HepG2 (cell line): ENCODE data around the gene LYSMD1. TPM values are rescaled to one million over a fixed set of nuclear protein-coding genes. Genes with fewer than 3 reads are reported as not detected.

ENCODE experiments used
- ATAC-seq: fragments of 200-7000 bp; cut with Tn5 transposase; 3 replicates; pipeline ENCODE4 v1.9.1; 2020; ENCODE audit warnings: mild to moderate bottlenecking, moderate library complexity
- BruUV-seq: library from RNA; stranded (reverse); fragments of 400-500 nt; replicated peaks from 2 replicates; lab custom pipeline; 2021; lab: Mats Ljungman, UMichigan
- CTCF ChIA-PET: fragments of 300-600 bp; formaldehyde crosslinking; extraction: SDS; loops from one replicate; lab custom pipeline; 2021; ENCODE audit warnings: low total read pairs, inconsistent platforms, low intra/inter-chr PET ratio; lab: Yijun Ruan, JAX
- POLR2A ChIA-PET: fragments of 350-600 bp; sonication (Branson Sonifier 250); formaldehyde crosslinking; loops from one replicate; lab custom pipeline; 2020; ENCODE audit warnings: antibody characterized with exemption, inconsistent platforms; lab: Yijun Ruan, JAX
- DNase-seq: peaks from one replicate; pipeline ENCODE4 v3.0.0-alpha.2; 2015; ENCODE audit warnings: low spot score
- FAIRE-seq: peaks from 3 replicates; lab custom pipeline; 2011; peaks lifted over from hg19 to GRCh38; lab: Jason Lieb, UNC
- H2AFZ ChIP-seq: one replicate; pipeline ENCODE4 v1.6.1; 2011; ENCODE audit warnings: low read length, inconsistent platforms
- H3K27ac ChIP-seq: fragments of 300-600 bp; 3 replicates; pipeline ENCODE4 v1.8.0; 2011; ENCODE audit warnings: mixed run types, mild to moderate bottlenecking, mixed read lengths, low read length, inconsistent platforms; ENCODE audit not compliant: insufficient read depth; ENCODE audit errors: extremely low read length
- H3K27me3 ChIP-seq, 2 experiments: fragments of 200-600 bp in 1 of 2; 2 replicates in 1 of 2; 3 replicates in 1 of 2; pipeline versions ENCODE4 v1.6.0 to v1.8.0; 2011; ENCODE audit warnings: low read length in 2 of 2, mild to moderate bottlenecking in 2 of 2, moderate library complexity in 2 of 2, inconsistent platforms in 1 of 2; ENCODE audit not compliant: insufficient read depth in 2 of 2, control insufficient read depth in 1 of 2
- H3K36me3 ChIP-seq, 2 experiments: fragments of 200-600 bp in 1 of 2; replicated peaks in 1 of 2; 2 replicates in 1 of 2; 3 replicates in 1 of 2; pipeline versions ENCODE4 v1.5.1 to v1.8.0; 2011; ENCODE audit warnings: low read length in 2 of 2, inconsistent platforms in 1 of 2; ENCODE audit not compliant: insufficient read depth in 2 of 2, control insufficient read depth in 1 of 2
- H3K4me1 ChIP-seq: 2 replicates; pipeline ENCODE4 v1.5.1; 2012; ENCODE audit warnings: low read length, inconsistent platforms; ENCODE audit not compliant: insufficient read depth
- H3K4me2 ChIP-seq: 2 replicates; pipeline ENCODE4 v1.6.0; 2011; ENCODE audit warnings: low read depth, low read length, inconsistent platforms
- H3K4me3 ChIP-seq, 3 experiments: fragments of 200-600 bp in 1 of 3; sonication (generic), shearing (Covaris generic) in 1 of 3; replicated peaks in 1 of 3; 2 replicates each; pipeline ENCODE4 v1.5.1; 2011 to 2016; ENCODE audit warnings: low read length in 3 of 3, inconsistent platforms in 2 of 3, low read depth in 2 of 3, mild to moderate bottlenecking in 2 of 3, control low read depth in 1 of 3, mixed read lengths in 1 of 3; ENCODE audit not compliant: insufficient read depth in 1 of 3
- H3K79me2 ChIP-seq: one replicate; pipeline ENCODE4 v1.6.1; 2011; ENCODE audit warnings: low read length, inconsistent platforms; ENCODE audit not compliant: insufficient read depth
- H3K9ac ChIP-seq: 2 replicates; pipeline ENCODE4 v1.6.0; 2011; ENCODE audit warnings: mild to moderate bottlenecking, low read depth, low read length, inconsistent platforms; ENCODE audit not compliant: insufficient read depth
- H3K9me3 ChIP-seq: 2 replicates; pipeline ENCODE4 v1.5.1; 2012; ENCODE audit warnings: mild to moderate bottlenecking, low read length
- H4K20me1 ChIP-seq: 2 replicates; pipeline ENCODE4 v1.6.0; 2011; ENCODE audit warnings: inconsistent platforms, mild to moderate bottlenecking, low read length, moderate library complexity; ENCODE audit not compliant: insufficient read depth
- AGO2 ChIP-seq: fragments of 200-400 bp; formaldehyde crosslinking; optimal IDR thresholded peaks from 2 replicates; pipeline ENCODE3; 2017; ENCODE audit warnings: mild to moderate bottlenecking, low read depth, low read length, moderate library complexity
- ATM ChIP-seq: fragments of 450-650 bp; IDR thresholded peaks from 2 replicates; pipeline ENCODE4 v1.7.1; 2017; ENCODE audit warnings: mild to moderate bottlenecking, borderline replicate concordance
- CCAR2 ChIP-seq: fragments of 200-400 bp; formaldehyde crosslinking; optimal IDR thresholded peaks from 2 replicates; pipeline ENCODE3; 2018; ENCODE audit warnings: low read depth, mild to moderate bottlenecking, low read length, moderate library complexity
- HINFP ChIP-seq: sonication (generic); formaldehyde crosslinking; IDR thresholded peaks from 2 replicates; pipeline ENCODE4 v1.4.0; 2020; ENCODE audit warnings: low read depth, mild to moderate bottlenecking, missing genetic modification reagents
- HOMEZ ChIP-seq: IDR thresholded peaks from 2 replicates; pipeline ENCODE4 v1.6.1; 2016; ENCODE audit warnings: low read depth
- KDM3A ChIP-seq: IDR thresholded peaks from 2 replicates; pipeline ENCODE4 v1.6.1; 2018; ENCODE audit warnings: low read depth, missing compliant biosample characterization
- MTERF4 ChIP-seq: sonication (generic); formaldehyde crosslinking; IDR thresholded peaks from 2 replicates; pipeline ENCODE4 v1.8.0; 2023; ENCODE audit warnings: mild to moderate bottlenecking, missing genetic modification reagents
- PAX8 ChIP-seq: sonication (generic); formaldehyde crosslinking; IDR thresholded peaks from 2 replicates; pipeline ENCODE4 v1.8.0; 2022; ENCODE audit warnings: mild to moderate bottlenecking, missing genetic modification reagents, borderline replicate concordance
- ZNF574 ChIP-seq: sonication (generic); formaldehyde crosslinking; IDR thresholded peaks from 2 replicates; pipeline ENCODE4 v1.4.0; 2020; ENCODE audit warnings: missing genetic modification reagents
- ZNF850 ChIP-seq: sonication (generic); formaldehyde crosslinking; conservative IDR thresholded peaks from 2 replicates; pipeline ENCODE4 v1.9.0; 2021; ENCODE audit warnings: mild to moderate bottlenecking, missing genetic modification reagents
- in situ Hi-C: cut with HindIII; loops from 2 replicates; pipeline ENCODE4 v1.10.0; 2017; ENCODE audit warnings: low pct_unique_long_range_greater_than_20kb; ENCODE audit not compliant: extremely low pct_ligation_motif_present
- intact Hi-C: fragments of 100-400 bp; cut with micrococcal nuclease; formaldehyde crosslinking; loops from one replicate; pipeline ENCODE4 v1.10.0; 2022; ENCODE audit not compliant: unreplicated experiment
- polyA plus RNA-seq, 8 experiments: library from polyadenylated mRNA; depleted of rRNA in 3 of 8; stranded (reverse) in 7 of 8; unstranded in 1 of 8; fragments of >200 nt; fragmentation: Illumina TruSeq in 4 of 8; extraction: Trizol in 4 of 8; gene quantifications; 2 replicates each; pipeline versions ENCODE4 v1.2.1 to v1.2.3, GENCODE V29; 2011 to 2016; ENCODE audit warnings: low read depth in 4 of 8, missing spikeins in 1 of 8, mixed read lengths in 1 of 8; ENCODE audit not compliant: insufficient read depth in 1 of 8
- total RNA-seq, 5 experiments: library from RNA; depleted of rRNA; stranded (reverse); fragments of >200 nt; fragmentation: Illumina TruSeq; extraction: Trizol; gene quantifications; 2 replicates each; pipeline ENCODE4 v1.2.3, GENCODE V29; 2016; ENCODE audit warnings: low read depth in 1 of 5

The LYSMD1 gene
- total and polyA plus RNA-seq, 2 of the 13 experiments (the other 11 are each of a cell fraction or from before 2014, with no cell fraction given), result 3.8 to 4.8 TPM

GRCh38 chr1:151159373-151159772 is 6.3 kb downstream of the LYSMD1 start:
- ChIA-PET CTCF (no interaction called here), POLR2A (no interaction called here)
- ATAC-seq (no peak), DNase-seq (no peak), FAIRE-seq (no peak)
- no peaks in the 10 kb centered on the region for H3K79me2 ChIP-seq
- no peaks in the 10 kb centered on the region for H3K9me3 ChIP-seq
- H3K4me2 ChIP-seq, result no peak overlapping the region
- H3K4me1 ChIP-seq, result peaks cover 7% of the 10 kb centered on the region
- no TSS peak for BruUV-seq
- H3K27ac ChIP-seq, result no peak overlapping the region
- H3K4me3 ChIP-seq, result no peak overlapping the region
- intact Hi-C loops, result no loop called here
- no peaks in the 10 kb centered on the region for H4K20me1 ChIP-seq
- H3K36me3 ChIP-seq, result peaks cover 12 to 18% of the 10 kb centered on the region in 2 experiments
- no peak overlapping the region for H3K9ac ChIP-seq
- in situ Hi-C loops, result loop anchor here (5.0 kb wide), 1 partner anchor 62 kb away; no protein-coding TSS in a partner anchor
- H3K27me3 ChIP-seq, result no peaks in the 10 kb centered on the region
- no peak overlapping the region for H2AFZ ChIP-seq
- no peak for TF ChIP-seq CCAR2
- TF ChIP-seq HOMEZ, result no peak
- TF ChIP-seq ATM, result no peak
- TF ChIP-seq ZNF574, result no peak
- no peak for TF ChIP-seq KDM3A (CRISPR knock-in tag)
- TF ChIP-seq HINFP, result no peak
- no peak for TF ChIP-seq ZNF850 (CRISPR knock-in tag)
- TF ChIP-seq PAX8, result no peak
- no peak for TF ChIP-seq AGO2
- TF ChIP-seq MTERF4 (CRISPR knock-in tag), result no peak
